Cerebellar nuclear complex (tissue), 1 donor: ENCODE measurements around the gene C20orf173.
"Not testable (repeated sequence)": the region's sequence is repeated elsewhere in the genome, so short reads cannot be mapped to it uniquely, and the experiment has no call there.

Experiments
- DNase-seq, 2 experiments: peaks; one replicate each; lab custom pipeline; 2025; lab: John Stamatoyannopoulos, UW

C20orf173 gene

DNA sequence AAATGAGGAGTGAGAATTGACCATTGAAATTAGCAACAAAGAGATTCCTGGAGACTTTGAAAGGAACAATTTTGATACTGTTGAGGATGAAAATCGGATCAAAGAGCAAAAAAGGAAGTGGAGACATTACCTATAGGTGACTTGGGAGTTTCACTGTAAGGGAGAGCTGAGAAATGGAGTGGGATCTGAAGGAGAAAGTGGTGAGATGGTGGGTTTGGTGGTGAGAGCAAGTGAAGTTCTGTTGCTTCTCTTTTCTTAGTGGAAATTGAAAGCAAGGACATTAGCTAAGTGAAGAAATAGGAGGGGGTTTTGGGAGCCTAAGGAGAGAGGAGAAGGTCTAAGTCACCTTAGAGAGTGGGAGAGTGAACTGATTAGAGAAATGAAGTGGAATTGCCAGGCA, 16.7 kb upstream of the C20orf173 start:
- DNase-seq, result no peak

- DNase-seq, result not testable (repeated sequence)
Observed at GRCh38 chr20:35544941-35545340, 15.5 kb upstream of the C20orf173 start.

DNA sequence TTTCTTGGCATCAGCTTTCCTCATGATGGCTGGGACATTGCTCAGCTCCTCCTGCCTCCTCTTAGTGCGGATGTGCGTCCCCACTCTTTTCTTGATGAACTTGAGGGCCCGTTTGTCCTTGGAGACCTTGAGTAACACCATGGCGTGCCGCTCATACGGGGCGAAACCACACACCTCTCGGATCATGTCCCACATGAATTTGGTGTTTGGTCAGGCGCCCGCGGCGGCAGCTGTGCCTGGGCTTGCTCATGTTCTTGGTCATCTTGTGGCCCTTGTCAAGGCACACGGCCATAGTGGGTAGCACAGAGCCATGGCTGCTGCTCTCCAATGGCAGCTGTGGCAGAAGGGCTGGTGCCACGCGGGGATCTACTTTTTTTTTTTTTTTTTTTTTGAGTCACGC, 15.0 kb upstream of the C20orf173 start:
- no peak for DNase-seq

DNA sequence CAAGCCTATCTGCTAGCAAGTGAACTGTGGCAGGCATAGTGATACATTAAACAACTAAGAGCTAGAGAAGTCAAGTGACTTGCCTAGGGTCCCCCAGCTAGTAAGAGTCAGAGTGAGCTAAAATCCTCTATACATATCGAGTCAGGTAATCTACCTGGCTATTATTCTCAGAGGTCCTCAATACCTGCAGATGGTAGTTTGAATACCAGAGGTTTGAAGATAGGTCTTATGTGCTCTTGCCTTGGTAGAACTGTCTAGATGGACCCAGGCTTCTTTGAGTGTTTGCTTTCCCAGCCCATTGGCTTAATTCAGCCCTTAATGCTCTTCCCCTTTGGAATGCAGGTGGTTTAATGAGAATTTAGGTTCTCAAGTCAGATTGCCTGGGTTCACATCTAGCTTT, 13.5 kb upstream of the C20orf173 start:
- DNase-seq, result no peak

DNA sequence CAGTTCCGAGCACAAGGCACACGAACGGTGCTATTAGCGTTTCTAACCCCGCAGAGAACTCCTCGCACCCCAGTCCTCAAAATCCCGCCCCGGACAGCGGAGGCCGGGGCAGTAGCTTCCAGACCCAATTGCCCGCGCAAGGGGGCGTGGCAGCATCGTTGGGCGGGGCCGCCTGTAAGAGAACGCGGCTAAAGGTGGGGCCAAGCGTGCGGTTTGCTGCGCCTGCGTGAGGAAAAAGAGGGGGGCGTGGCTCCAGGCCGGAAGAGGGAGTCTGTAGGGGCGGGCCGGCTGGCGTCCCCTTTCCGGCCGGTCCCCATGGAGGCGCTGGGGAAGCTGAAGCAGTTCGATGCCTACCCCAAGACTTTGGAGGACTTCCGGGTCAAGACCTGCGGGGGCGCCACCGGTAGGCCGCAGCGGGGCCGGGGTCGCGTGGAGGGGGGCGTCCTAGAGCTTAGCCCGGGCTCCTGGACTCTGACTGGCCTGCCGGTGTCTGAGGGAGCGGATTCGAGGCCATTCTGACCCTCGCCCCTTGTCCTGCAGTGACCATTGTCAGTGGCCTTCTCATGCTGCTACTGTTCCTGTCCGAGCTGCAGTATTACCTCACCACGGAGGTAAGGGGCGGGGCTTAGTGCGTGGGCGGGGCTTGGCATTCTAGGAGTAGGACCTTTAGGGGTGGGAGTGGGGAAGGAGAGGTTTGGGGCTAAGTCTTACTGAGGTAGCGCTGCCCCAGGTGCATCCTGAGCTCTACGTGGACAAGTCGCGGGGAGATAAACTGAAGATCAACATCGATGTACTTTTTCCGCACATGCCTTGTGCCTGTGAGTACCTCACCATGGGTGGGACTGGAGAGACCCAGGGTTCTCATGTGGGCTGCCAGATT, 12.6 kb upstream of the C20orf173 start, which contains the start of gene ERGIC3:
TSS of gene ERGIC3 (plus strand) at position 296 of the 880 bp plus-strand sequence. CDS start at position 316, 20 bp downstream.
- DNase-seq, result peak; percentile 49 to 67

DNA sequence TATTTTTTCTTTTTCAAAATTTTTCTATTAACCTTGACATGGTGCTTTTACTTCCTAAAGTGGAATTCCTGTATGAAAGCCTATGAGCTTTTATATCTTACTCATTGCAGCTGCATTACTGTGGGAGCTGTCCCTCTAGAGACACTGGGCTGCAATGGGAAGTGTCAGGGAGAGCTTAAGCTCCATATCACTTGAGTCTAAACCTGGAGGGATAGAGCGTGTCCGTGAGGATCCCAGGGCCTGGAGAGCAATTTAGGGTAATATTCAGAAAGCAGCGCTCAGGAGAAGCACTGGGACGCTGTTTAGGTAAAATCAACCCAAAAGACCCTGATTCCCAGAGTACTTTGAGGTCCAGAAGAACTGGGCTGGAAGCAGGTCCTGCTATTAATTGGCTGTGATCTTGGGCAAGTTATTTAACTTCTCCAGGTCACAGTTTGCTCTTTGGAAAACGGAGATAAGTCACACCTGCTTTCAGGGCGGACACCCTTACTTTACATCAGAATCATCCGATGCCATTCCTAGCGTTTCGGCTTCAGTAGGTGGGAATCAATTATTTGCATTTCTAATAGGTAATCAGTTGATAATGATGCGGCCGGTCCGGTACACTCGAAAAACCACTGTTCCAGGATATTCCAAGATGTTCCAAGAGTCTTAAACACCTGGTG, 11.8 kb upstream of the C20orf173 start:
- DNase-seq, result no peak

- DNase-seq, result no peak
Observed at GRCh38 chr20:35539756-35540212, 10.3 kb upstream of the C20orf173 start.

- DNase-seq, result no peak
Observed at GRCh38 chr20:35527122-35527769, 2.2 kb downstream of the C20orf173 start.

- no peak for DNase-seq
Observed at GRCh38 chr20:35525639-35526038, 3.8 kb downstream of the C20orf173 start.

- DNase-seq, result no peak
Observed at GRCh38 chr20:35523298-35523888, 6.1 kb downstream of the C20orf173 start.

GRCh38 chr20:35518955-35519354, 10.5 kb downstream of the C20orf173 start:
- DNase-seq, result no peak

DNA sequence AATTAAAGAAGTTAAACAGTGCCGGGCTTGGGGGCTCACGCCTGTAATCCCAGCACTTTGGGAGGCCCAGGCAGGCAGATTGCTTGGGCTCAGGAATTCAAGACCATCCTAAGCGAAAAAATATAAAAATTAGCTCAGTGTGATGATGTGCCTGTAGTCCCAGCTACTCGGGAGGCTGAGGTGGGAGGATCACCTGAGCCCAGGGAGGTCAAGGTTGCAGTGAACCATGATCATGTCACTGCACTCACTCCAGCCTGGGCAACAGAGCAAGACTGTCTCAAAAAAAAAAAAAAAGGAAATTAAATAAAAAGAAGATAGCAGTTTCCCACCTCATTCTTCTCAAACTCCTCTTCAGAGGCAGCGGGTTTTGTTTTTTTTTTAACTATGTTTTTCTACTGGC, 11.7 kb downstream of the C20orf173 start:
- not testable (repeated sequence) for DNase-seq

GRCh38 chr20:35517125-35517524, 12.3 kb downstream of the C20orf173 start:
- no peak for DNase-seq

DNA sequence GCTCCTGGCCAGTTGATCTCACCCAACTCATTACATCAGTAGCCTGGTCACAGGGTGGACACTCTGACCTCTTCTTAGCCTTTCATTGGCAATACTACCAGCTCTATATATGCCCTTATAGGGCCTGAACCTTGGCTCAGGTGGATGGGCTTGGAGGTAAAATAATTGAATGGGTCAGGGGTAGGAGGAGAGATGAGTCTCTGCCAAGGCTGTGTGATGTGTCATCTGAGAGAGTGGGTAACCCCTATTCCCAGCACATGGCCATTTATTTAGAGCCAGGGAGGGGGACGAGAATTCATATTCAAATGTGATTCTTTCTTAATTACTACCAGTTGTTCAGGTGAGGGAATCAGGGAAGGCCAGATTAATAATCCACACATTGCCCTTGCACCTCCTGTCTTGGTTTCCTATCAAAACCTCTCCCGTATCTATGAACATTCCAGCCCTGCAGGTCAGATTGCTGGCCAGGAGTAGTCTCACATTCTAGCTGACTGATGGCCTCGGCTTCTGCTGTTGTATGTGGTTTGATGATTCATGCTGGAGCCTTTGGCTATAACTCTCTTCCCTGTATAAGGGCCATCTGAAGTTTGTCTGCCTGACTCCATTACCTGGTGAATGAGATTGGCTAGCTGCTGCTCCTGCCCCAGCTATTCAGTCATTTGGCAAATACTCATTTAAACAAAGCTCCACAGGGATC, 13.4 kb downstream of the C20orf173 start:
- no peak for DNase-seq

- DNase-seq, result no peak
Observed at GRCh38 chr20:35515341-35515740, 14.1 kb downstream of the C20orf173 start.

DNA sequence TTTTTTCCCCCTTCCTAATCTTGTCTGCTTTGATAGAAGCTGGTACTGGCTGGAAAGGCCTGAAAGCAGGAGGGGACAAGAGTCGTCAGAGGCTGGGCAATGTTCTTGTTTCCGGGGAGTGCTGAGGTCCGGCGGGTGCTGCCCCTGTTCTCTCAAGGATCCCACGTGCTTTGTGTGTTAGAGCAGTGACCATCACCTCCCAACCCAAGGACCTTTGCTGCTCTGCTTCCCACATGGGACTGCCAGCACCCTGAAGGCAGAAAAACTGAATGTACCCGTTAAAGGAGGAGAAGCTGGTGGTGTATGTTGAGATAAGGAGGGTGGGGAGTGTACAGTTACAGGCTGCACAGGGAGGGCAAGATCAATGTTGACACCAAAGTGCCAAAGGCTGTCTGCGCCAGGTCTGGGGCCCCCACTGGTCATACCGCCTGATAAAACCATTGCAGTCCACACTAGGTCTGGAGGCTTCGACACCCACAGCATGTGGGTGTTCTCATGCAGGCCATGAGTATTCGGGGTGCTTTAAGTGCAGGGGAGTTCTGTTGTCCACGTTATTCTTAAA, 15.0 kb downstream of the C20orf173 start:
- no peak for DNase-seq

DNA sequence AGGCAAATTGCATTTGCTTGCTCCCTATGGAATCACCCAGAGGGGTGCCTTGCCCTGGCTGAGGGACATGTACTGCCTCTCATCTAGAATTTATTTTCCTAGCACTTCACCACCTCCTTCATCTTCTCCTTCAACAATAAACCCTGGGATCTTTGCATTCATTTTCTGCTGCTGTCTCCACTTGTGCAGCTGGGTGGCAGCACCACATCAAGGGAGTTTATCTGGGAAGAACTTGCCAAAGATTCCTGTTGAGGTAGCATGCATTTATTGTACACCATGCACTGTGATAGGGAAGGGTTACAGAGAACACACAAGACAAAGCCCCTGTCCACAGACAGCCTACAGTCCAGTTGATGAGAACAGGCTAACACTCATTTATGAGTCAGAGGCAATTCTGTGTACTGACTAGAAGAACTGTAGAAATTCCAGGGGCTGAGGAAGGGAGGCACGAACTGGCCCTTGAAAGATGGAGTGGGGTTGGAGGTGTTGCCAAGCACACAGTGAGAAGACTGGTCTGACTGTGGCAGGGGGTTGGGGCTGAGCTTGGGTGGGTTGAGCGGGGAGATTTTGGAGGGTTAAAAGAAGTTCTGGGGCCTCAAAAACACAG, 17.5 kb downstream of the C20orf173 start:
- DNase-seq, result no peak

DNA sequence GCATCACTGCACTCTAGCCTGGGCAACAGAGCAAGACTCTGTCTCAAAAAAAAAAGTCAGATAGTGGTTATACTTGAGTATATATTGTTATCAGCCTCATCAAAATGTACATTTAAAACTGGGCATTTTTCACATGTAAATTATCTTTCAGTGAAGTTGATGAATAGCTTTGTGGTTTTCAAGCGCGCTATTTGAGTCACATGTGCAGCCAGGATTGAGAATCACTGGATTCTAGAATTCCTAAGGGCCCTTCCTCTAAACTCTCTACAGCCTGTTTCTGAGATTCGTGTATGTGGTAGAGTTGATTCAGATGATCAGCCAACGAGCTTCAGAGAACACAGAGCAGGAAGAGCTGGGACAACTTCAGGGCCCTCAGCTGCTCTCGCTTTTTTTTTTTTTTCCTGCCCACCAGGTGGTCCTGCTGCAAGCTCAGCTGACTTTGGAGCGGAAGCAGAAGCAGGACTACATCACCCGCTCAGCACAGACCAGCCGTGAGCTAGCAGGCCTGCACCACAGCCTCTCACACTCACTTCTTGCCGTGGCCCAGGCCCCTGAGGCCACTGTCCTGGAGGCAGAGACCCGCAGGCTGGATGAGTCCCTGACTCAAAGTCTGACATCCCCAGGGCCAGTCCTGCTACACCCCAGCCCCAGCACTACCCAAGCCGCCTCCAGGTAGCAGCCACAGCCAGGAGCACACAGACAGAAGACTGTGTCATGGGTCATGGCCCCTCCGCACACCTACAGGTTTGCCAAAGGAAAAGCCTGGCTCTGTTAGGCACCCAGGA, 18.3 kb downstream of the C20orf173 start:
- DNase-seq, result no peak

DNA sequence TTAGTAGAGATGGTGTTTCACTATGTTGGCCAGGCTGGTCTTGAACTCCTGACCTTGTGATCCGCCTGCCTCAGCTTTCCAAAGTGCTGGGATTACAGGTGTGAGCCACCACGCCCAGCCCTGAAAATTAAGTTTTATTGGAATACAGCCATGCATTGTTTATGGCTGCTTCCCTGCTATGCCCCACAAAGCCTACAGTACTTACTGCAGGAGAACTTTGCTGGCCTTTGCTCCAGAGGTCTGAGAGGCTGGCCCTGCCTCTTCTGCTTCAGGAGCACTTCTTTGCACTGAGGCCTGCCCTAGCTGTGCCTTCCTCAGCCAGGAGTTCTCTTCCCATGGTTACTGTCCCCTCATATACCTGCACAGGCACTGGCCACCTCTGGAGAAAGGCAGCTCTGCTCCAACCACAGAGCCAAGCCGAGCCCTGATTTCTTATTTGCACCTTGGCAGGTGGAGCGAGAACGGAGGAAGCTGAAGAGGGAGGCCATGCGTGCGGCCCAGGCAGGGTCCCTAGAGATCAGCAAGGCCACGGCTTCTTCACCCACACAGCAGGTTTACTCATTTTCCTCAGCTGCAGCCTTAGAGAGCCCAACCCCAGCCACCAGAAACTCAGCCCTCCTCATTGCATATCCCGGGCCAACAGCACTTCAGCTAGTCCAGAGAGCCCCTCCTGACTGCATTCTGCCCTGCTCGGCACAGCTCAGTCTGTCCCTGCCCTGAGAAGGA, 20.8 kb downstream of the C20orf173 start:
- DNase-seq, result no peak
